Activated effector memory CD4-positive, alpha-beta T cell treated with anti-CD3 and anti-CD28 coated beads, Interleukin-2, amount 50 U/mL, for 16 hours (primary cell): Measurements from ENCODE around the gene MPI.
"Not testable (repeated sequence)": the region's sequence is repeated elsewhere in the genome, so short reads cannot be mapped to it uniquely, and the experiment has no call there.

Experiments used
- DNase-seq: peaks from one replicate; pipeline ENCODE4 v3.0.0-alpha.2; 2020

The MPI gene

GRCh38 chr15:74893627-74894026 is 3.8 kb downstream of the MPI start:
- DNase-seq: no peak

GRCh38 chr15:74894383-74894782 is 4.5 kb downstream of the MPI start:
- DNase-seq: not testable (repeated sequence)

GRCh38 chr15:74895830-74896229 is 6.0 kb downstream of the MPI start:
- DNase-seq: no peak

DNA sequence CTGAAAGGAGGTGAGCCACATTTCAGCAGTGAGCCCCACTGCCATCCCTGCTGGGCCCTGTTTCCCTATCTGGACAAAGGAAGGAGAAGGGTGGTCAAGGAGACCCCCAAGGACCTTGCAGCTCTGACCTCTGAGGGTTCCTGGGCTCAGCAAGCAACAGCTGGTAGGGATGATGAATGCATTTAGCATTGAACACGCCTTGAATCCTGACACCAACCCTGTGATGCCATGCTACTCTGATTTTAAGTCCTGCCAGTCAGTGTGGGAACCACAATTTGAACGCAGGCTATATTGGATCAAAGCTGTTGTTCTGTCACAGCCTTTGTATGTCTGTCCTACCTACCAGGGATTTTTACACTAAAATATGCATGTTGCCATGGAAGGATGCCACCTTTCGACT is 6.5 kb downstream of the MPI start:
- no peak for DNase-seq

DNA sequence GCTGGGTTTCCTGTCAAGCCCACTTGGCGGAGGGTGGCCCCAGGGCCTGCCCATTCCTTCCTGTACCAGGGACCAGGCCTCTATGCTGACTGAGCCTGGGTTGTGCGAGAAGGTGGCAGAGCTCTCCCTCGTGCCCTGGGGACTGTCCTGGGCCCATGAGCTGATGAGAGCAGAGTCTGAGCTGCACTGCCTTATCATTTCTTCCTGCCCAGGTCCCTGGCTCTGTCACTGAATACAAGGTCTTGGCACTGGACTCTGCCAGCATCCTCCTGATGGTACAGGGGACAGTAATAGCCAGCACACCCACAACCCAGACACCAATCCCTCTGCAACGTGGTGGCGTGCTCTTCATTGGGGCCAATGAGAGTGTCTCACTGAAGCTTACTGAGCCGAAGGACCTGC is 7.5 kb downstream of the MPI start:
- DNase-seq: no peak

- DNase-seq: peak; percentile 83
Observed at GRCh38 chr15:74901612-74902063, 11.8 kb downstream of the MPI start.

DNA sequence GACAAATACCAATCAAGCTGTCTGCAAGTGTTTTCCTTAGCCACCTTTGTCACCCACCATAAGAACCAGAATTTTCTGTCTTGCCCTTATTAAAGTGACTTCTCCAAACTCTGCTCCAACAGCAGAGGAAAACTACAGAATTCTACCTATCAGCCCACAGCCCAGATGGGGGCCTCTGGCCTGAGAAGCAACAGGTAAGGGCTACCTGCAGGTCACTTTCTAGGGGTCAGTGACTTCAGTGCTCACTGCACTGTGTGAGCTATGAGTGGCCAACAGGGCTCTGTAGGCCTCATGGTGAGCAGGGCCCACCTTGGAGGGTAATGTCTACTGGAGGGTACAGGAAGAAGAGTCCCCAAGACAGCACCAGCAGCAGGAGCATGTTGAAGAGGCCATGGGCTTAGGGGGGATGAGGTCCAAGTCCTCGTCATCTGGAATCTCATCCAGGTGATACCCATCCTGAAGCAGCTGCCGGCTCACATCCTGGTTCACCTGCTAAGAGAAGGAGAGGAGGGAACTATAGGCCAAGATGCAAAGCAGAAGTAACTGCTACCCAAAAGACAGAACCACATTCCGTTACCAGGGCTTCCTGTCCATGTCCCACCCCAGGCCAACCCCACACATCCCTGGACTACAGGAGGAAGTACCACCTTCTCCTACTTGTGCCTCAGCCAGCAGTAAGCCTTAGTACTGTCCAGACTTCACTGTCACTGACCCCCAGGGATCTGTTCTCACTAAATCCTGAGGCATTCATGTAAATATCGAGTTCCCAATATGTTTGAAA is 12.6 kb downstream of the MPI start:
- no peak for DNase-seq

GRCh38 chr15:74903676-74904075 is 13.8 kb downstream of the MPI start:
- no peak for DNase-seq

GRCh38 chr15:74904190-74904805 is 14.5 kb downstream of the MPI start:
- DNase-seq: no peak

DNA sequence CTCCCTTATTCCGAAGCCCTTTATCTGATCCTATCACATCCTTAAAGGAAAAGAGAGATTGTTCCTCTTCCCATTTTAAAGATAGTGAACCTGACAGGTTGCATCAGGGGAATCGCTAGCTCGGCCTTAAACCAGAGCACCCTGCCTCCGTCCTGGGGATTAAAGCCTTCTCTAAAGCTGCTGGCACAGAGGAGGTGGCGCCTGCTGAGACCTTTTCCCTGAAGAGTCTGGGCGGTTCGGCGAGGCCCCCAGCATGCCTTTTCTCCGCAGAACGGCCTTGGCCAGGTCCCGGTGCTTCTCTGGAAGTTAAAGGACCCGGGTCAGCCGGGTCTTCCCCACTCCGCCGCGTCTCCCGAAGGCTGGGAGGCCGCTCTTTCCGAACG is 16.2 kb downstream of the MPI start:
- peak; percentile 75 for DNase-seq

GRCh38 chr15:74906450-74907162 is 16.8 kb downstream of the MPI start, which contains the start of gene FAM219B:
FAM219B (minus strand) TSS chr15:74906851; CDS start chr15:74906800, 51 bp downstream.
- peak; percentile 93 for DNase-seq

GRCh38 chr15:74907163-74907870 is 17.5 kb downstream of the MPI start:
- DNase-seq: peak; percentile 54

- peak; percentile 25 for DNase-seq
Observed at GRCh38 chr15:74908635-74909034, 18.8 kb downstream of the MPI start.

GRCh38 chr15:74913041-74913440 is 23.2 kb downstream of the MPI start:
- peak; percentile 14 for DNase-seq

DNA sequence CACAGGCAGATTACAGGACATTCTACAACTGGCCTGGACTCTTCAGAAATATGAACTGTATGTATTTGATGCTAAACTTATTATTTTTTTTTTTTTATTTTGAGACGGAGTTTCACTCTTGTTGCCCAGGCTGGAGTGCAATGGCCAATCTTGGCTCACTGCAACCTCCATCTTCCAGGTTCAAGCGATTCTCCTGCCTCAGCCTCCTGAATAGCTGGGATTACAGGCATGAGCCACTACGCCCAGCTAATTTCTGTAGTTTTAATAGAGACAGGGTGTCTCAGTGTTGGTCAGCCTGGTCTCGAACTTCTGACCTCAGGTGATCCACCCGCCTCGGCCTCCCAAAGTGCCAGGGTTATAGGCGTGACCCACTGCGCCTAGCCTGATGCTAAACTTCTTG is 24.0 kb downstream of the MPI start:
- peak; percentile 4 for DNase-seq

GRCh38 chr15:74917676-74918075 is 27.8 kb downstream of the MPI start:
- DNase-seq: no peak

DNA sequence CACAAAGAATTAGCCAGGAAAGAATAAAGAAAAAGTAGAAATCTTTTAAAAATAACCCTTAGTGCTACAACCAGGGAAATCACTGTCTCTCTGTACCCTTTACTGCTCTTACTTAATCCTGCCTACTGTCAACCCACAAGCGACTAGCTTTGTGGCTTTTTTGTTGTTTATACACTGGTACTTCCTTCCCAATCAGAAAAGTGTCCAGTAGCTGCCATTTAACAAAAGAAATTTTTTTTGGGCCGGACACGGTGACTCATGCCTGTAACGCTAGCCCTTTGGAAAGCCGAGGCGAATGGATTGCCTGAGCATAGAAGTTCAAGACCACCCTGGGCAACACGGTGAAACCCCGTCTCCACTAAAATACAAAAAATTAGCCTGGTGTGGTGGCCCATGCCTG is 30.6 kb downstream of the MPI start:
- DNase-seq: no peak

GRCh38 chr15:74924525-74924924 is 34.7 kb downstream of the MPI start:
- no peak for DNase-seq

DNA sequence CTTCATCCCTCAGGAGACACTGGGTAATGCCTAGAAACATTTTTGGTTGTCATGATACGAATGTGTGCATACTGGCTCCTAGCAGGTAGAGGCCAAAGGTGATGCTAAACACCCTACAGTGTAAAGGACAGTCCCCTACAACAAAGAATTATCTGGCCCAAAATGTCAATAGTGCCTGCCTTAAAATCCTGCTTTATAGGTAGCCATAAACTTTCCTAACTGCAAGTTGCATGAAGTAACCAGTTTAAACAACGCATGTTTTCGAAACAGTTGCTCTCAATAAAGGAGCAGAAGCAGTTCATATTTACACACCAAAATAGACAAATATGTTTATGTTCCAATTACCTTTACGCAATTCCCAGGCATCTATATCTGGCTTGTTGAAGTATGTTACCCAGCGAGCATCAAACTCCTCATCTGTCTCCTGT is 38.9 kb downstream of the MPI start:
- no peak for DNase-seq

DNA sequence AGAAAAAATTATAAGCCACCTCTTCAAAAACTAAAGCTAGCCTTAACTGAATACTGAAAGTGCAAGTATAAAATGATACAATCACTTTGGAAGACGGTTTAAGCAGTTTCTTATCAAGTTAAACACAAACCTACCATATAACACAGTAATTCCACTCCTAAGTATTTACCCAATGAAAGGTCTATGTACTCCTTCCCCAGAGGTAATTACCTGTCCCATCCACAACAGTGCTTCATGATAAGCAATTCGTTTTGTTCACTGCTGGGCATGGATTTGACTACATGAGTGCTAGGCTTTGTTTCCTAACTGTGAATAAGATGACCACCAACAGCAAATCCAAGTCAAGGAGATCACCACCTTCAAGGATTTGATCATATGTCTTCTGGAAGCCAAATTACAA is 43.7 kb downstream of the MPI start:
- peak; percentile 1 for DNase-seq

- not testable (repeated sequence) for DNase-seq
Observed at GRCh38 chr15:74935193-74935592, 45.4 kb downstream of the MPI start.

DNA sequence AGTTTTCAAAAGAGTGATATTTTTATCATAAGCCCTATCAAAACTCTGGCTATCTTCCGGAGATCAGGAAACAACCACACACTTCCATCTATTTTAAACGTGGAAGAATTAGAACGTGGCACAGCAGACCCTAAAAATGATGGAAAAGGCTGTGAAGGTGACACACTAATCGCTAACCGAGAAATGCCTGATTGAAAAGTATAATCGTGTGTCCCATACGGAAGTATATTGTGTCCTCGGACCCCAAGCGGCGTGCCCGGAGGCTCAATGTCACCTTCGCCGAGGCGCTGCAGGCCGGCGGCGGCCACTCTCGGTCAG is 47.4 kb downstream of the MPI start:
- DNase-seq: no peak
